HL-60 (cell line): Measurements from ENCODE around the gene GPR31.

ENCODE experiments used
- POLR2AphosphoS5 ChIP-seq: IDR thresholded peaks from 2 replicates; pipeline ENCODE4 v1.6.1; 2012; ENCODE audit warnings: low read depth
- TF ChIP-seq, protein P1 (sequence below): IDR thresholded peaks from one replicate; pipeline ENCODE4 v1.5.1; 2011; ENCODE audit warnings: low read length, control low read depth, inconsistent platforms; ENCODE audit not compliant: insufficient read depth
- TF ChIP-seq, protein P2 (sequence below): IDR thresholded peaks from 2 replicates; pipeline ENCODE4 v1.6.1; 2012; ENCODE audit warnings: low read depth; ENCODE audit not compliant: insufficient replicate concordance

DNA sequence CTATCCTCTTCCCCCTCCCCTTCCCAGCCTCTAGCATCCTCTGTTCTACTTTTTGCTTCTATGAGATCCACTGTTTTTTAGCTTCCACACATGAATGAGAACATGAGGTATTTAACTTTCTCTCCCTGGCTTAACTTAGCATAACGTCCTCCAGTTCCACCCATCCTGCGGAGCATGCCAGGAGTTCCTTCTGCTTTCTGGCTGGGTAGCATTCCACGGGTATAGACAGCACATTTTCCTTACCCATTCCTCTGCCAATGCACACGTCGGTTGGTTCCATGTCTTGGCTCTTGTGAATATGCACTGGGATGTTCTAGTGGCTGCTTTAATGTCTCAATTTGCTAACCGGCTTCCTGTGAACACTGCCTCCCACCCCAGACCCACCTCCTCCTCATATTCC lies 48.1 kb downstream of the GPR31 start:
- TF ChIP-seq, protein P1, sequence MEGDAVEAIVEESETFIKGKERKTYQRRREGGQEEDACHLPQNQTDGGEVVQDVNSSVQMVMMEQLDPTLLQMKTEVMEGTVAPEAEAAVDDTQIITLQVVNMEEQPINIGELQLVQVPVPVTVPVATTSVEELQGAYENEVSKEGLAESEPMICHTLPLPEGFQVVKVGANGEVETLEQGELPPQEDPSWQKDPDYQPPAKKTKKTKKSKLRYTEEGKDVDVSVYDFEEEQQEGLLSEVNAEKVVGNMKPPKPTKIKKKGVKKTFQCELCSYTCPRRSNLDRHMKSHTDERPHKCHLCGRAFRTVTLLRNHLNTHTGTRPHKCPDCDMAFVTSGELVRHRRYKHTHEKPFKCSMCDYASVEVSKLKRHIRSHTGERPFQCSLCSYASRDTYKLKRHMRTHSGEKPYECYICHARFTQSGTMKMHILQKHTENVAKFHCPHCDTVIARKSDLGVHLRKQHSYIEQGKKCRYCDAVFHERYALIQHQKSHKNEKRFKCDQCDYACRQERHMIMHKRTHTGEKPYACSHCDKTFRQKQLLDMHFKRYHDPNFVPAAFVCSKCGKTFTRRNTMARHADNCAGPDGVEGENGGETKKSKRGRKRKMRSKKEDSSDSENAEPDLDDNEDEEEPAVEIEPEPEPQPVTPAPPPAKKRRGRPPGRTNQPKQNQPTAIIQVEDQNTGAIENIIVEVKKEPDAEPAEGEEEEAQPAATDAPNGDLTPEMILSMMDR: no peak
- TF ChIP-seq, protein P2, sequence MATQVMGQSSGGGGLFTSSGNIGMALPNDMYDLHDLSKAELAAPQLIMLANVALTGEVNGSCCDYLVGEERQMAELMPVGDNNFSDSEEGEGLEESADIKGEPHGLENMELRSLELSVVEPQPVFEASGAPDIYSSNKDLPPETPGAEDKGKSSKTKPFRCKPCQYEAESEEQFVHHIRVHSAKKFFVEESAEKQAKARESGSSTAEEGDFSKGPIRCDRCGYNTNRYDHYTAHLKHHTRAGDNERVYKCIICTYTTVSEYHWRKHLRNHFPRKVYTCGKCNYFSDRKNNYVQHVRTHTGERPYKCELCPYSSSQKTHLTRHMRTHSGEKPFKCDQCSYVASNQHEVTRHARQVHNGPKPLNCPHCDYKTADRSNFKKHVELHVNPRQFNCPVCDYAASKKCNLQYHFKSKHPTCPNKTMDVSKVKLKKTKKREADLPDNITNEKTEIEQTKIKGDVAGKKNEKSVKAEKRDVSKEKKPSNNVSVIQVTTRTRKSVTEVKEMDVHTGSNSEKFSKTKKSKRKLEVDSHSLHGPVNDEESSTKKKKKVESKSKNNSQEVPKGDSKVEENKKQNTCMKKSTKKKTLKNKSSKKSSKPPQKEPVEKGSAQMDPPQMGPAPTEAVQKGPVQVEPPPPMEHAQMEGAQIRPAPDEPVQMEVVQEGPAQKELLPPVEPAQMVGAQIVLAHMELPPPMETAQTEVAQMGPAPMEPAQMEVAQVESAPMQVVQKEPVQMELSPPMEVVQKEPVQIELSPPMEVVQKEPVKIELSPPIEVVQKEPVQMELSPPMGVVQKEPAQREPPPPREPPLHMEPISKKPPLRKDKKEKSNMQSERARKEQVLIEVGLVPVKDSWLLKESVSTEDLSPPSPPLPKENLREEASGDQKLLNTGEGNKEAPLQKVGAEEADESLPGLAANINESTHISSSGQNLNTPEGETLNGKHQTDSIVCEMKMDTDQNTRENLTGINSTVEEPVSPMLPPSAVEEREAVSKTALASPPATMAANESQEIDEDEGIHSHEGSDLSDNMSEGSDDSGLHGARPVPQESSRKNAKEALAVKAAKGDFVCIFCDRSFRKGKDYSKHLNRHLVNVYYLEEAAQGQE: no peak
- TF ChIP-seq POLR2AphosphoS5: no peak
